PC-3 (cell line): ENCODE measurements around the gene TACC2.
"Not testable (repeated sequence)": the region's sequence is repeated elsewhere in the genome, so short reads cannot be mapped to it uniquely, and the experiment has no call there.

Experiments used
- EZH2 ChIP-seq: fragments of 300-600 bp; sonication (generic); IDR thresholded peaks from one replicate; pipeline ENCODE4 v1.6.1; 2017; ENCODE audit warnings: antibody characterized with exemption, mild to moderate bottlenecking, low read length; ENCODE audit not compliant: unreplicated experiment
- TF ChIP-seq, protein P1 (sequence below): fragments of 300-600 bp; sonication (generic); conservative IDR thresholded peaks from 2 replicates; pipeline ENCODE4 v1.5.1; 2017; ENCODE audit warnings: antibody characterized with exemption, low read depth, mild to moderate bottlenecking, low read length

GRCh38 chr10:122096181-122096580 lies 107.2 kb downstream of the TACC2 start:
- not testable (repeated sequence) for TF ChIP-seq EZH2
- TF ChIP-seq, protein P1, sequence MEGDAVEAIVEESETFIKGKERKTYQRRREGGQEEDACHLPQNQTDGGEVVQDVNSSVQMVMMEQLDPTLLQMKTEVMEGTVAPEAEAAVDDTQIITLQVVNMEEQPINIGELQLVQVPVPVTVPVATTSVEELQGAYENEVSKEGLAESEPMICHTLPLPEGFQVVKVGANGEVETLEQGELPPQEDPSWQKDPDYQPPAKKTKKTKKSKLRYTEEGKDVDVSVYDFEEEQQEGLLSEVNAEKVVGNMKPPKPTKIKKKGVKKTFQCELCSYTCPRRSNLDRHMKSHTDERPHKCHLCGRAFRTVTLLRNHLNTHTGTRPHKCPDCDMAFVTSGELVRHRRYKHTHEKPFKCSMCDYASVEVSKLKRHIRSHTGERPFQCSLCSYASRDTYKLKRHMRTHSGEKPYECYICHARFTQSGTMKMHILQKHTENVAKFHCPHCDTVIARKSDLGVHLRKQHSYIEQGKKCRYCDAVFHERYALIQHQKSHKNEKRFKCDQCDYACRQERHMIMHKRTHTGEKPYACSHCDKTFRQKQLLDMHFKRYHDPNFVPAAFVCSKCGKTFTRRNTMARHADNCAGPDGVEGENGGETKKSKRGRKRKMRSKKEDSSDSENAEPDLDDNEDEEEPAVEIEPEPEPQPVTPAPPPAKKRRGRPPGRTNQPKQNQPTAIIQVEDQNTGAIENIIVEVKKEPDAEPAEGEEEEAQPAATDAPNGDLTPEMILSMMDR, result not testable (repeated sequence)
